Rectal smooth muscle tissue (tissue), 1 donor: ENCODE measurements around the gene ANKRD40CL.
A peak's percentile ranks its signal among the peaks of the same experiment; 100 is the strongest.
"Not testable (repeated sequence)": the region's sequence is repeated elsewhere in the genome, so short reads cannot be mapped to it uniquely, and the experiment has no call there.

ENCODE experiments used
- H3K27ac ChIP-seq: one replicate; pipeline ENCODE4 v1.7.0; 2013; ENCODE audit warnings: low read depth, low read length, inconsistent platforms
- H3K27me3 ChIP-seq: one replicate; pipeline ENCODE4 v1.7.0; 2013; ENCODE audit warnings: low read length; ENCODE audit not compliant: control insufficient read depth, insufficient read depth
- H3K36me3 ChIP-seq: one replicate; pipeline ENCODE4 v1.7.0; 2013; ENCODE audit warnings: low read length; ENCODE audit not compliant: control insufficient read depth, insufficient read depth
- H3K4me1 ChIP-seq: one replicate; pipeline ENCODE4 v1.7.0; 2013; ENCODE audit warnings: low read length; ENCODE audit not compliant: control insufficient read depth, insufficient read depth
- H3K4me3 ChIP-seq: one replicate; pipeline ENCODE4 v1.7.0; 2013; ENCODE audit warnings: low read length
- H3K9ac ChIP-seq: one replicate; pipeline ENCODE4 v1.7.0; 2013; ENCODE audit warnings: low read length

ANKRD40CL gene

GRCh38 chr17:50737118-50737698 is 30.1 kb downstream of the ANKRD40CL start:
- Histone ChIP-seq H3K9ac (no peak overlapping the region), H3K27ac (no peak overlapping the region), H3K4me3 (no peak overlapping the region), H3K4me1 (no peaks in the 10 kb centered on the region), H3K36me3 (peaks cover 17% of the 10 kb centered on the region), H3K27me3 (no peaks in the 10 kb centered on the region)

GRCh38 chr17:50735287-50735686 is 32.0 kb downstream of the ANKRD40CL start:
- peaks cover 5% of the 10 kb centered on the region for H3K36me3 ChIP-seq
- no peaks in the 10 kb centered on the region for H3K27me3 ChIP-seq
- H3K9ac ChIP-seq, result no peak overlapping the region
- H3K27ac ChIP-seq, result no peak overlapping the region
- peaks cover 5% of the 10 kb centered on the region for H3K4me1 ChIP-seq
- no peak overlapping the region for H3K4me3 ChIP-seq

DNA sequence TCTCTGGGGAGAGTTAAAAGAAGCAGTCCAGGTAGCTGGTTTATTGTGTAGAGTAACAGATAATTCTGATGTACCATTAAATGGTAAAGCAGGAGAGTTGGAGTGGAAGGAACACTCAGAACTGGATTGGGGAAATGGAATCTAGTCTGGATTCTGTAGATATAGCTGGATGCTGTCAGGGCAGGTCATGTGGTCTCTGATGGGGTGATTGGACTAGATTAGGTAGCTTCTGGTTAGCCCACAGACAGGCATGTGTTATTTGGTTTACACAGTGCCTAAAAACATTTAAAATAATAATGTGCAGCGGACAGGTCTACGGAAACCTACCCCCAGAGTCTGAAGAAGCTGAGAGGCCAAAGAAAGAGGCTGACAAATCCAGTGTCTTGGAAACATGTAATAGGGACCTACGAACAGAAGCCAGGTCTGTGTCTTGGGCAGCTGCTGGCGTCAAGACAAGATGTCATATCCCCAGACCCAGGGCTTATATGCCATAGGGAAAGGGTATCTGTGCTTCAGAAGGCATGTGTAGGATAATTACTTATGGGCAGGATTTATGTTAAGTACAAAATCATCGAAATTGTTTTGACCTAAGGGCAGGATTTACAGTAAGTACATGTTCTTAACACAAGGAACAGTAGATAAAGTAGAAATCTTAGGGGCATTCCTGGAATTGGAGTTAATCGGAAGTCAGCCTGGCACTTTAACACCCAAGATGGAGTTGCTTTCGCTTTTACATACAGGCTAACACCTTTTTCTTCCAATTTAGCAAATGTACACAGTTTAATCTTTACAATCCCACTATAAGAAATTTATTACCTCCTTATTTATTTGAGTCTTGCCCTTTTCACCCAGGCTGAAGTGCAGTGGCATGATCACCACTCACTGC is 35.5 kb downstream of the ANKRD40CL start:
- Histone ChIP-seq H3K4me3 (no peak overlapping the region), H3K27me3 (no peaks in the 10 kb centered on the region), H3K9ac (no peak overlapping the region), H3K36me3 (no peaks in the 10 kb centered on the region), H3K27ac (no peak overlapping the region), H3K4me1 (peaks cover 13% of the 10 kb centered on the region)

DNA sequence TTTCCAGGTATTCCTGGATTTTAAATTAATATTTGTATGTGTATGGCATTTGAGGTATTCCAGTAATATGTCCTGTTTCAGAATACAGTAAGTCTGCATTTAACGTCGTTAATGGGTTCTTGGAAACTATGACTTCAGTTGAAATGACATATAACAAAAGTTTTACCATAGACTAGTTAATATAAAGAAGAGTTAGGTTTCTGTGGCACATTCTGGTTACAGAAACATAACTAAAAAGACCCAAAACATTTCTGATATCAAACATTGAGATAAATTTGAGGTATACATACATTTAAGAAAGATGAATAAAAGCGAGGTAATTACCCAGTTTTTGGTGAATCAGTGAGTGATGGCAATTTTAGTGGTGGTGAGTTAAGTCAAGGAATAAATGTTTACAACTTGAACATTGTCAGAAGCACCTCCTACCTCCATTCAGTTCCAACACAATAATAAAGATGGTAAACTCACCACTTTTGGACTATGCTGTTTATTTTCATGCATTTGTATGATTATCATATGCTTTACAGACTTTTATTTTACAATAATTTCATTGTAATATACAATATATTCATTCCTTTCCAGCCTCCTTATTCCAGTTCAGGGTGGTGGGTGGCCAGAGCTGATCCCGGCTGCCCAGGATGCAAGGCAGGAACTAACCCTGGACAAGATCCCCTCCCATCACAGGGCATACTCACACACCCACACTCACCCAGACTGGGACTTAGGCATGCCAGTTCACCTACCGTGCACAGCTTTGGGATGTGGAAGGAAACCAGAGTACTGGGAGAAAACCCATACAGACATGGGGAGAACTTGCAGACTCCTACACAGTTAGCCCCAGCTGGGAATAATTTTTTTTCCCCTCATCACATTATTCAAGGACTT is 38.2 kb downstream of the ANKRD40CL start:
- no peak overlapping the region for H3K27ac ChIP-seq
- H3K9ac ChIP-seq, result no peak overlapping the region
- no peaks in the 10 kb centered on the region for H3K27me3 ChIP-seq
- peaks cover 13% of the 10 kb centered on the region for H3K4me1 ChIP-seq
- H3K36me3 ChIP-seq, result no peaks in the 10 kb centered on the region
- H3K4me3 ChIP-seq, result no peak overlapping the region

DNA sequence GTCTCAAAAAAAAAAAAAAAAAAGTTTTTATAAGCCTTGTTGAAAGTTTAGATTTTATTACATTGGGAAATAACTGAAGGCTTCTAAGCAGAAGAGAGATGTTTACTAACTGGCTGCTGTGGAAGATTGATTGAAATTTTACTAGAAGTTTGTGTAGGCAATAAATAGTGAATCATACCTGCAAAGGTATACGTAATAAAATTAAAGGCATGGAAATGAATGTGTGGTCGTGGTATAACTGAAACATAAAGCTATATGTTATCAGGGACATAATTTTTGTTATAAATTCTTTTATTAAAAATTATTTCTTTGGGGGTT is 39.2 kb downstream of the ANKRD40CL start:
- H3K27ac ChIP-seq, result no peak overlapping the region
- H3K4me1 ChIP-seq, result peaks cover 15% of the 10 kb centered on the region
- H3K27me3 ChIP-seq, result no peaks in the 10 kb centered on the region
- no peak overlapping the region for H3K9ac ChIP-seq
- H3K4me3 ChIP-seq, result no peak overlapping the region
- H3K36me3 ChIP-seq, result no peaks in the 10 kb centered on the region

GRCh38 chr17:50725769-50726655 is 41.3 kb downstream of the ANKRD40CL start:
- Histone ChIP-seq H3K9ac (no peak overlapping the region), H3K27ac (no peak overlapping the region), H3K4me3 (no peak overlapping the region), H3K27me3 (no peaks in the 10 kb centered on the region), H3K36me3 (no peaks in the 10 kb centered on the region), H3K4me1 (peaks cover 15% of the 10 kb centered on the region)

DNA sequence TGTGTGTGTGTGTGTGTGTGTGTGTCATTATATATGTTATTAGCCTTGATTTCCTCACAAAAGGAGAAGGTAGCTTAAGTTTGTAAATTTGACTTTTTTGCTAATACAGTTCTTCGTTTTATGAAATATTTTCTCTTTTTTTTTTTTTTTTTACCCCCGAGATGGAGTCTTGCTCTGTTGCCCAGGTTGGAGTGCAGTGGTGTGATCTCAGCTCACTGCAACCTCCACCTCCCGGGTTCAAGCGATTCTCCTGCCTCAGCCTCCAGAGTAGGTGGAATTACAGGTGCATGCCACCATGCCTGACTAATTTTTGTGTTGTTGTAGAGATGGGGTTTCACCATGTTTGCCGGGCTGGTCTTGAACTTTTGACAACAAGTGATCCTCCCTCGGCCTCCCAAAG is 42.7 kb downstream of the ANKRD40CL start:
- H3K4me3 ChIP-seq, H3K27ac ChIP-seq, H3K9ac ChIP-seq, H3K27me3 ChIP-seq, H3K4me1 ChIP-seq, H3K36me3 ChIP-seq: not testable (repeated sequence)

DNA sequence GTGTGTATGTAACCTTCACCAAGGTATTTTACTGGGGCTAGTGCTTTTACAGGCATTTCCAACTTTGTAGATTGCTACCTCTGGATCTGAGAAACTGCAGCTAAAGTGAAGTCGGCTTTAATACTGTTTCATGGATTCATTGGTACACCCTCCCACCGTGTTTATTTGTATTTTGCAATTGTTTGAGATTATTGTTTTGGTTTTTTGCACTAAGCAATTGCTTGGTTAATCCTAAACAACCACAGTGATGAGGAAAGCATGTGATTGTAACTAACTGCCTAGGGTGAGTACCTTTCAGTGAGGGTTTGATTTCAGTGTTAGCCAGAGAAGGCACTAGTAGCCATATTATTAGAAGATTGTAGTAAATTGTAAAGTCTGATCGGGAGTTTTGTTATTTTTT is 44.6 kb downstream of the ANKRD40CL start:
- Histone ChIP-seq H3K4me3 (no peak overlapping the region), H3K27ac (no peak overlapping the region), H3K4me1 (peaks cover 5% of the 10 kb centered on the region), H3K9ac (no peak overlapping the region), H3K36me3 (no peaks in the 10 kb centered on the region), H3K27me3 (no peaks in the 10 kb centered on the region)

- no peaks in the 10 kb centered on the region for H3K27me3 ChIP-seq
- peak overlapping the region; percentile 96 for H3K4me3 ChIP-seq
- H3K27ac ChIP-seq, result no peak overlapping the region
- no peaks in the 10 kb centered on the region for H3K36me3 ChIP-seq
- no peak overlapping the region for H3K9ac ChIP-seq
- H3K4me1 ChIP-seq, result peaks cover 5% of the 10 kb centered on the region
Measured at GRCh38 chr17:50721194-50722010, 45.9 kb downstream of the ANKRD40CL start.

DNA sequence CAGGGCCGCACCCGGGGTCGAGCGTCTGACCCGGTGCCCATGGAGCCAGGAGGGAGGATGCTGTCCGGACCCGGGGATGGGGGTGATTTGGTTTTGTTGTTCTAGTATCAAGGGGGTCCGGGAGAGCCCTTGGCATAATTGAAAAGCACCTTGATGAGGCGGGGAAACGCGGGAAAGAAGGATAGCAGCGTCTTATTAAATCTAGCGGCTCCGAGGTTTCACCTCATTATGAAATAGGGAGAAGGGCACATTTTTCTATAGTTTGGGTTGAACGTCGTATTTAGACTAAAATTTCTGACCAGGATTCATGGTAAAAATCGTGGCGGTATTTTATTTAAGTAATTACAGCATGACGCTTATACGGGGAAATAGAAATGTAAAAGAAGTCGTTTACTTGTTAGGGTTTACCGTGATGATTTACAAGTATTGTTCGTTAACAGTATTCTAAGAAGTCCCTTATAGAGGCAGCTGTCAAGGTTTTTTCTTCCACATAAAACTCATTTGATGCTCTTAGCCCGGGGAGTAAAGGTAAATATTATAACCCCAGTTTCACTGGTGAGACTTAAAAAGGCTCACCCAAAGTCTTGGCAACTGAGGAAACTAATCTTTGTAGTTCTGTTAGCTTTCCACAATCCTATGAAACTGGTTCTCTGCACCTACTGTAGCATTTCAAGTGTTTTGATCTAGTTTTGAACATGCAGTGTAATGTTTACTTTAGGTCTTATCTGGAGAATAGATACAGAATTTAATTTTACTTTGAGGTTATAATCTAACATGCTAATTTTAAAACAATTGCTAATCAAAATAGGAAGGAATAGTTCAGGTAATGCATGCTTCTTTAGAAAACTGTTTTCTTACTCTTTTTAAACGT is 47.2 kb downstream of the ANKRD40CL start:
- H3K27ac ChIP-seq, result peak overlapping the region; percentile 99
- H3K4me3 ChIP-seq, result peak overlapping the region; percentile 96
- H3K27me3 ChIP-seq, result no peaks in the 10 kb centered on the region
- H3K4me1 ChIP-seq, result peaks cover 5% of the 10 kb centered on the region
- H3K9ac ChIP-seq, result peak overlapping the region; percentile 97
- no peaks in the 10 kb centered on the region for H3K36me3 ChIP-seq
